OCI-LY1 (cell line): ENCODE results near the gene TMEFF2.

Experiments used
- CTCF ChIP-seq: fragments of 200-600 bp; sonication (generic), shearing (Covaris generic); IDR thresholded peaks from 2 replicates; pipeline ENCODE4 v1.5.1; 2017; ENCODE audit warnings: mild to moderate bottlenecking, antibody characterized with exemption, low read length, moderate library complexity, mixed read lengths
- EZH2 ChIP-seq: fragments of 200-600 bp; sonication (generic), shearing (Covaris generic); IDR thresholded peaks from 2 replicates; pipeline ENCODE4 v1.8.0; 2017; ENCODE audit warnings: borderline replicate concordance, mixed run types, mild to moderate bottlenecking, antibody characterized with exemption, low read length, moderate library complexity, mixed read lengths

GRCh38 chr2:191901031-191901430 lies 293.7 kb downstream of the TMEFF2 start:
- no peak for TF ChIP-seq CTCF
- no peak for TF ChIP-seq EZH2
